Type B pancreatic cell (in vitro differentiated cells): ENCODE measurements around the gene TFPI. TPM values are rescaled to one million over a fixed set of nuclear protein-coding genes. Genes with fewer than 3 reads are reported as not detected.

Experiments used
- DNase-seq: peaks from one replicate; pipeline ENCODE4 v3.0.0; 2021; ENCODE audit warnings: mixed read lengths; ENCODE audit not compliant: unreplicated experiment; ENCODE audit errors: extremely low spot score
- H3K27ac Mint-ChIP-seq: 2 replicates; pipeline ENCODE4 v1.8.0; 2021; ENCODE audit warnings: mild to moderate bottlenecking, mixed read lengths
- H3K27me3 Mint-ChIP-seq: 2 replicates; pipeline ENCODE4 v1.8.0; 2021; ENCODE audit warnings: mixed read lengths
- H3K36me3 Mint-ChIP-seq: 2 replicates; pipeline ENCODE4 v1.8.0; 2021; ENCODE audit warnings: mixed read lengths
- H3K4me1 Mint-ChIP-seq: one replicate; pipeline ENCODE4 v1.8.0; 2021; ENCODE audit warnings: mixed read lengths; ENCODE audit not compliant: unreplicated experiment
- H3K4me3 Mint-ChIP-seq: 2 replicates; pipeline ENCODE4 v1.8.0; 2021; ENCODE audit warnings: mild to moderate bottlenecking, mixed read lengths
- H3K9me3 Mint-ChIP-seq: 2 replicates; pipeline ENCODE4 v1.8.0; 2021; ENCODE audit warnings: mixed read lengths
- CTCF ChIP-seq: fragments of 200-600 bp; sonication (generic); conservative IDR thresholded peaks from 2 replicates; pipeline ENCODE4 v1.5.0; 2021; ENCODE audit warnings: antibody characterized with exemption, mild to moderate bottlenecking
- total RNA-seq: library from RNA; stranded (reverse); gene quantifications from 2 replicates; pipeline ENCODE4 v1.2.1, GENCODE V29; 2021; ENCODE audit warnings: low replicate concordance

The TFPI gene
- total RNA-seq, 1 donor from 2014 or later = 12.2 TPM

GRCh38 chr2:187529977-187530721 is 24.1 kb downstream of the TFPI start:
- Mint-ChIP-seq H3K4me1 (peaks cover 6% of the 10 kb centered on the region), H3K27ac (no peak overlapping the region), H3K4me3 (no peak overlapping the region), H3K36me3 (peaks cover 6% of the 10 kb centered on the region), H3K9me3 (peaks cover 6% of the 10 kb centered on the region), H3K27me3 (no peaks in the 10 kb centered on the region)
- no peak for TF ChIP-seq CTCF
- no peak for DNase-seq

GRCh38 chr2:187529248-187529976 is 24.8 kb downstream of the TFPI start:
- Mint-ChIP-seq H3K36me3 (peaks cover 6% of the 10 kb centered on the region), H3K9me3 (peaks cover 6% of the 10 kb centered on the region), H3K4me1 (peaks cover 6% of the 10 kb centered on the region), H3K27me3 (no peaks in the 10 kb centered on the region), H3K27ac (no peak overlapping the region), H3K4me3 (no peak overlapping the region)
- no peak for DNase-seq
- no peak for TF ChIP-seq CTCF

- TF ChIP-seq CTCF = no peak
- Mint-ChIP-seq H3K4me1 (peaks cover 6% of the 10 kb centered on the region), H3K9me3 (no peaks in the 10 kb centered on the region), H3K36me3 (no peaks in the 10 kb centered on the region), H3K4me3 (no peak overlapping the region), H3K27me3 (no peaks in the 10 kb centered on the region), H3K27ac (no peak overlapping the region)
- DNase-seq = no peak
Observed at GRCh38 chr2:187528042-187528441, 26.2 kb downstream of the TFPI start.

- Mint-ChIP-seq H3K27ac (no peak overlapping the region), H3K36me3 (peaks cover under 1% of the 10 kb centered on the region), H3K4me1 (peaks cover 6% of the 10 kb centered on the region), H3K9me3 (no peaks in the 10 kb centered on the region), H3K27me3 (no peaks in the 10 kb centered on the region), H3K4me3 (no peak overlapping the region)
- TF ChIP-seq CTCF = no peak
- DNase-seq = no peak
Observed at GRCh38 chr2:187527262-187527661, 27.0 kb downstream of the TFPI start.

GRCh38 chr2:187526792-187527191 is 27.4 kb downstream of the TFPI start:
- Mint-ChIP-seq H3K4me3 (no peak overlapping the region), H3K27ac (no peak overlapping the region), H3K4me1 (peaks cover 6% of the 10 kb centered on the region)

More at GRCh38 chr2:187526792-187527191, 27.4 kb downstream of the TFPI start:
- peaks cover 5% of the 10 kb centered on the region for H3K36me3 Mint-ChIP-seq
- no peak for TF ChIP-seq CTCF
- H3K9me3 Mint-ChIP-seq = no peaks in the 10 kb centered on the region
- no peaks in the 10 kb centered on the region for H3K27me3 Mint-ChIP-seq
- DNase-seq = no peak
